Stimulated activated effector memory CD8-positive, alpha-beta T cell treated with anti-CD3 and anti-CD28 coated beads, Interleukin-12 subunit alpha, Interleukin-12 subunit beta, amount 100 ng/mL, for 72 hours (primary cell): ENCODE results near the gene GABBR2.
"Not testable (repeated sequence)": the region's sequence is repeated elsewhere in the genome, so short reads cannot be mapped to it uniquely, and the experiment has no call there.

Source experiments
- ATAC-seq: fragments of 150-1000 bp; cut with Tn5 transposase; 2 replicates; pipeline ENCODE4 v1.10.0; 2021
- DNase-seq, 2 donors: peaks; one replicate each; pipeline ENCODE4 v3.0.0; 2021 to 2022; ENCODE audit warnings: low spot score in 2 of 2
- H3K27ac Mint-ChIP-seq: one replicate; pipeline ENCODE4 v1.8.0; 2022; ENCODE audit warnings: mild to moderate bottlenecking, mixed read lengths
- H3K36me3 Mint-ChIP-seq: one replicate; pipeline ENCODE4 v1.8.0; 2022; ENCODE audit warnings: mild to moderate bottlenecking, mixed read lengths
- H3K4me1 Mint-ChIP-seq: one replicate; pipeline ENCODE4 v1.8.0; 2022; ENCODE audit warnings: mixed read lengths
- H3K4me3 Mint-ChIP-seq: one replicate; pipeline ENCODE4 v1.8.0; 2022; ENCODE audit warnings: mild to moderate bottlenecking, mixed read lengths
- H3K9me3 Mint-ChIP-seq: one replicate; pipeline ENCODE4 v1.8.0; 2022; ENCODE audit warnings: mixed read lengths

The GABBR2 gene

DNA sequence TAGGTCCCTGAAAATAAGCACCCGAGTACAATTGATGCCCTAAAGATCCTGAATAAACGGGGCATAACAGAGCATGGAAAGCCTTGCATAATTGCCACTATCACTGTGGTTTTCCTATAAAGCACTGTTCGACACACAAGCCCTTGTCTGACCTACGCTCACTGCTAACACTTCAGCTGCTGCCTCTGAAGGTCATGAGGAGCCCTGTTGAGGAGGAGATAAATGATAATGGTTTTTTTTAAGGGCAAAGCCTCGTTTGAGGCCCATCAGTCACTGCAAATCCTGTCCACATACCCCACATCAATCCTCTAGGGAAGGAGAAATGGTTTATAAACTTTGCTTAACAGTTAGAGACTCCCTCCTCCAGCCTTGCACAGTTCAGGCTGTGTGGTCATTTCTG lies 35.1 kb downstream of the GABBR2 start:
- Mint-ChIP-seq H3K27ac (no peak overlapping the region), H3K36me3 (no peaks in the 10 kb centered on the region), H3K4me1 (no peaks in the 10 kb centered on the region), H3K9me3 (no peaks in the 10 kb centered on the region), H3K4me3 (no peak overlapping the region)
- DNase-seq: no peak
- ATAC-seq: no peak

- no peaks in the 10 kb centered on the region for H3K9me3 Mint-ChIP-seq
- H3K27ac Mint-ChIP-seq: no peak overlapping the region
- no peaks in the 10 kb centered on the region for H3K36me3 Mint-ChIP-seq
- H3K4me1 Mint-ChIP-seq: no peaks in the 10 kb centered on the region
- no peak overlapping the region for H3K4me3 Mint-ChIP-seq
- ATAC-seq: no peak
- DNase-seq: no peak
Observed at GRCh38 chr9:98667005-98667640, 41.6 kb downstream of the GABBR2 start.

DNA sequence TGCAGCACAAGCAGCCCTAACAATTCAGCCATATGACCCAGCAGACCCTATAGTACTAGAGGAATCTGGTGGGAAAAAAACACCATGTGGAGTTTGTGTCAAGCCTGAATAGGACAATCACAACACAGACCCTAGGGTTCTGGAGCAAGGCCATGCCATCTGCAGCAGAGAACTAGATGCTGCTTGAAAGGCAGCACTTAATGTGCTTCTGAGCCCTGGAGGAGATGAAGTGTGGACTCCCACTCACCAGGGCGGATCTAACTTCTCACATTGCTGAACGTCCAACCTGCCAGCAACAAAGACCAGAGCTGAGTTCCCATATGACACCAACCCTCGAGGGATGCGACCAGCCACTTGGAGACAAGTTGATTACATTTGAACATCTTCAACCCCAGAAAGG lies 43.2 kb downstream of the GABBR2 start:
- Mint-ChIP-seq H3K27ac (no peak overlapping the region), H3K9me3 (no peaks in the 10 kb centered on the region), H3K4me1 (no peaks in the 10 kb centered on the region), H3K4me3 (no peak overlapping the region), H3K36me3 (no peaks in the 10 kb centered on the region)
- ATAC-seq (no peak), DNase-seq (no peak)

- H3K36me3 Mint-ChIP-seq: no peaks in the 10 kb centered on the region
- no peak overlapping the region for H3K4me3 Mint-ChIP-seq
- no peak for DNase-seq
- ATAC-seq: no peak
- H3K27ac Mint-ChIP-seq: no peak overlapping the region
- H3K4me1 Mint-ChIP-seq: no peaks in the 10 kb centered on the region
- no peaks in the 10 kb centered on the region for H3K9me3 Mint-ChIP-seq
Observed at GRCh38 chr9:98660541-98660940, 48.2 kb downstream of the GABBR2 start.

- Mint-ChIP-seq H3K27ac (no peak overlapping the region), H3K4me3 (no peak overlapping the region), H3K36me3 (no peaks in the 10 kb centered on the region), H3K9me3 (no peaks in the 10 kb centered on the region), H3K4me1 (no peaks in the 10 kb centered on the region)
- DNase-seq (no peak), ATAC-seq (no peak)
Observed at GRCh38 chr9:98658951-98659351, 49.8 kb downstream of the GABBR2 start.

DNA sequence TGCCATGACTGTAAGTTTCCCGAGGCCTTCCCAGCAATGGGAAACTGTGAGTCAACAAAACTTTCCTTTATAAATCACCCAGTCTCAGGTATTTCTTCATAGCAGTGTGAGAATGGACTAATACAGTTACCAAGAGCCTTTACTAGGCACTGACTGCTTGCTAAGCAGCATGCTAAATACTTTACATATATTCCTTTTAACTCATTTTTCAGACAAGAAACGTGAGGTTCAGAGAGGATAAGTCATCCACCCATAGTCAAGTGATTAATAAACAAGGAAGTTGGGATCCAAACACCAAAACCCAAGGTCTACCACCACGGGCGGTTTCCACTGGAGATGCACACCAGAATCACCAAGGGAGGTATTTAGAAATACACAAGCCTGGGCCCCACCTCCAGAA lies 50.8 kb downstream of the GABBR2 start:
- H3K4me3 Mint-ChIP-seq: no peak overlapping the region
- no peaks in the 10 kb centered on the region for H3K36me3 Mint-ChIP-seq
- no peaks in the 10 kb centered on the region for H3K9me3 Mint-ChIP-seq
- no peaks in the 10 kb centered on the region for H3K4me1 Mint-ChIP-seq
- no peak for DNase-seq
- H3K27ac Mint-ChIP-seq: no peak overlapping the region
- ATAC-seq: no peak

- DNase-seq (no peak), ATAC-seq (no peak)
- H3K9me3 Mint-ChIP-seq: no peaks in the 10 kb centered on the region
- no peak overlapping the region for H3K4me3 Mint-ChIP-seq
- no peaks in the 10 kb centered on the region for H3K4me1 Mint-ChIP-seq
- H3K36me3 Mint-ChIP-seq: no peaks in the 10 kb centered on the region
- H3K27ac Mint-ChIP-seq: no peak overlapping the region
Observed at GRCh38 chr9:98656511-98656910, 52.2 kb downstream of the GABBR2 start.

DNA sequence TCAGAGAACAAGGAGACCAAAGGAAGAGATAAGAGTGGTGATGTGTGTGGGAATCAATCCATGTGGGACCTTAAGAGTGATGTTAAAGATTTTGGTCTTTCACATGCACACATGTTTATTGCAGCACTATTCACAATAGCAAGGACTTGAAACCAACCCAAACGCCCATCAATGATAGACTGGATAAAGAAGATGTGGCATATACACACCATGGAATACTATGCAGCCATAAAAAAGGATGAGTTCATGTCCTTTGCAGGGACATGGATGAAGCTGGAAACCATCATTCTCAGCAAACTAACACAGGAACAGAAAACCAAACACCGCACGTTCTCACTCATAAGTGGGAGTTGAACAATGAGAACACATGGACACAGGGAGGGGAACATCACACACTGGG lies 53.3 kb downstream of the GABBR2 start:
- not testable (repeated sequence) for H3K4me3 Mint-ChIP-seq, H3K27ac Mint-ChIP-seq, H3K4me1 Mint-ChIP-seq, ATAC-seq, DNase-seq, H3K36me3 Mint-ChIP-seq, H3K9me3 Mint-ChIP-seq

GRCh38 chr9:98654247-98654646 lies 54.5 kb downstream of the GABBR2 start:
- Mint-ChIP-seq H3K27ac (no peak overlapping the region), H3K9me3 (no peaks in the 10 kb centered on the region), H3K4me1 (no peaks in the 10 kb centered on the region), H3K36me3 (no peaks in the 10 kb centered on the region), H3K4me3 (no peak overlapping the region)
- no peak for DNase-seq
- ATAC-seq: no peak

GRCh38 chr9:98652741-98653140 lies 56.0 kb downstream of the GABBR2 start:
- H3K27ac Mint-ChIP-seq: no peak overlapping the region
- no peaks in the 10 kb centered on the region for H3K36me3 Mint-ChIP-seq
- ATAC-seq (no peak), DNase-seq (no peak)
- no peak overlapping the region for H3K4me3 Mint-ChIP-seq
- H3K4me1 Mint-ChIP-seq: no peaks in the 10 kb centered on the region
- H3K9me3 Mint-ChIP-seq: no peaks in the 10 kb centered on the region

DNA sequence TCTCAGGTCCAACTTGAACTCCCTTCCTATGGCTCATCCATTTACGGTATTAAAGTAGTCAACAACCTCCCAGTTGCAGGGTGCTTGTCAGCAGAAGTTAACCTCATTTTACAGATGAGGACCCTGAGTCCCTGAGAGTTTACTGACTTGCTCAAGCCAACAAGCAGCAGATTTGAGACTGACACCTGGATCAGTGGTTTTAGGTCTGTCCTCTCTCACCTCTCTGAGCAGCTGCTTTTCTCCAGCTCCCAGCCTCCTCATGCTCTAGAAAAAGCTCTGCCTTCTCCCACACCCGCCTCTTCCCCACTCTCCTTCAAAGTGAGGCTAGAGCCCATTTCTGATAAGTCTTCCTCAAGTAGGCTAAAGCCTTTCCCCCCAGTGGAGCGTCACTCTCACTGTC lies 56.4 kb downstream of the GABBR2 start:
- Mint-ChIP-seq H3K36me3 (no peaks in the 10 kb centered on the region), H3K27ac (no peak overlapping the region), H3K4me1 (no peaks in the 10 kb centered on the region), H3K9me3 (no peaks in the 10 kb centered on the region), H3K4me3 (no peak overlapping the region)
- DNase-seq (no peak), ATAC-seq (no peak)

DNA sequence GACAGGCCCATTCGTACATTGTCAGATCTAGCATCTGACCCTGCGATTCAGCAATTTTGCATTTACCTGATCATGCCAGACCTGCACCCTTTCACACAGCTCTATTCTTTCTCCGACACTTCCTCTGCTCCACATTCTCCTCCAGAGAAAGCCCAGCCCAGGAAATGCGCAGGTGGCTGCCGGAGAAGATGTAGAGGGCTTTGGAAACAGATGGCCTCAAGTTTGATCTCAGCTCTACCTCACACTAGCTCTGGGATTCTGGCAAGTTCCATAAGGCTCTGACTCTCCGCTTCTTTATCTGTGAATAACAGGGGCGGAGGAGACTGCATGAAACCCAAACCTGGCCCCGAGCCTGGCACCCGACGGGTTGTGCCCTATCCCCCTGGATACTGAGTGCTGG lies 61.5 kb downstream of the GABBR2 start:
- H3K4me1 Mint-ChIP-seq: no peaks in the 10 kb centered on the region
- no peak overlapping the region for H3K27ac Mint-ChIP-seq
- H3K9me3 Mint-ChIP-seq: no peaks in the 10 kb centered on the region
- ATAC-seq (no peak), DNase-seq (no peak)
- no peak overlapping the region for H3K4me3 Mint-ChIP-seq
- H3K36me3 Mint-ChIP-seq: no peaks in the 10 kb centered on the region

- no peak for DNase-seq
Observed at GRCh38 chr9:98644011-98644410, 64.7 kb downstream of the GABBR2 start.

GRCh38 chr9:98642661-98643312 lies 65.9 kb downstream of the GABBR2 start:
- Mint-ChIP-seq H3K4me1 (no peaks in the 10 kb centered on the region), H3K9me3 (no peaks in the 10 kb centered on the region), H3K36me3 (no peaks in the 10 kb centered on the region), H3K4me3 (no peak overlapping the region), H3K27ac (no peak overlapping the region)
- ATAC-seq (no peak), DNase-seq (no peak)

More at GRCh38 chr9:98644011-98644410, 64.7 kb downstream of the GABBR2 start:
- no peaks in the 10 kb centered on the region for H3K36me3 Mint-ChIP-seq
- no peak for ATAC-seq
- H3K27ac Mint-ChIP-seq: no peak overlapping the region
- H3K9me3 Mint-ChIP-seq: no peaks in the 10 kb centered on the region
- no peaks in the 10 kb centered on the region for H3K4me1 Mint-ChIP-seq
- no peak overlapping the region for H3K4me3 Mint-ChIP-seq

- Mint-ChIP-seq H3K36me3 (no peaks in the 10 kb centered on the region), H3K4me1 (no peaks in the 10 kb centered on the region), H3K27ac (no peak overlapping the region), H3K4me3 (no peak overlapping the region), H3K9me3 (no peaks in the 10 kb centered on the region)
- ATAC-seq: no peak
- DNase-seq: no peak
Observed at GRCh38 chr9:98641695-98642094, 67.0 kb downstream of the GABBR2 start.

DNA sequence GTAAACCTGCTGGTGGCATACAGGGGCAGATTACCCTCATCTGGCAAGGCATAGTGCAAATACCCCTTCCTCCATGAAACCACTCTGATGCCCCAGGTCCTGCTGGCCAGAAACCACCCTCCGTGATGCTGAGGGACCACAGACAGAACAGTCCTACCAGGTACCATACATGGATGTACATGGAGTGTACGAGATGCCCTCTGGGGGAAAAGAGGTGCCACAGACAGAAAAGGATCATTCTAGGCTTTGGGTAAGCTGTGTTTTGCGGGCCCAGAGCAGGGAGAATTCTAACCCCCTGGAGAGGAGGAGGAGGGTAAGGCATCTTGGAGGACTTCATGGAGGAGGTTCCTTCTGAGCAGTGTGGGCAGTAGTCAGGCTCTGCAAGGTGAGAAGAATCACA lies 68.3 kb downstream of the GABBR2 start:
- Mint-ChIP-seq H3K36me3 (no peaks in the 10 kb centered on the region), H3K4me3 (no peak overlapping the region), H3K27ac (no peak overlapping the region), H3K9me3 (no peaks in the 10 kb centered on the region), H3K4me1 (no peaks in the 10 kb centered on the region)
- DNase-seq: no peak
- ATAC-seq: no peak
